Jurkat, Clone E6-1 (cell line): Measurements from ENCODE around the gene TMEM256.

ENCODE experiments used
- DNase-seq: peaks from one replicate; pipeline ENCODE4 v3.0.0-alpha.2; 2011; ENCODE audit warnings: low read depth, low spot score
- H3K4me3 ChIP-seq: 2 replicates; pipeline ENCODE4 v1.5.1; 2011; ENCODE audit warnings: mild to moderate bottlenecking, low read length, control low read depth, moderate library complexity

The TMEM256 gene

DNA sequence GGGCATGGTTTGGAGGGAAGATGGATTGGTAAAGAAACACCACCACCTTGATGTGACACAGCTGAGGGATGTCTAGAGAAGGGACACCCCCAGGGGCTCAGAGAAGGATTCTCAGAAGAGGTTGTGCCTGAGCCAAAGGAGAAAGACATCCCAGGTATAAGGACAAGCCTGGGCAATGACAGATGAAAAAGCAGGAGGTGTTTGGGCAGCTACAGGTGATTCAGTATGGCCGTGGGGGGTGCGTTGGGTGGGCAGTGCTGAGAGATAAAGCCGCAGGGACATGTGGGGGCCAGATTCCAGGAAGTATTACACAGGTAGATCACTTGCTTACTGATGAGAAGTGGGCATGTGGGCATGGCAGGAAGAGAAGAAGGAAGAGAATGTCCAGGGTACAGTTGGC, 42.0 kb downstream of the TMEM256 start:
- H3K4me3 ChIP-seq, result no peak overlapping the region
- DNase-seq, result no peak

DNA sequence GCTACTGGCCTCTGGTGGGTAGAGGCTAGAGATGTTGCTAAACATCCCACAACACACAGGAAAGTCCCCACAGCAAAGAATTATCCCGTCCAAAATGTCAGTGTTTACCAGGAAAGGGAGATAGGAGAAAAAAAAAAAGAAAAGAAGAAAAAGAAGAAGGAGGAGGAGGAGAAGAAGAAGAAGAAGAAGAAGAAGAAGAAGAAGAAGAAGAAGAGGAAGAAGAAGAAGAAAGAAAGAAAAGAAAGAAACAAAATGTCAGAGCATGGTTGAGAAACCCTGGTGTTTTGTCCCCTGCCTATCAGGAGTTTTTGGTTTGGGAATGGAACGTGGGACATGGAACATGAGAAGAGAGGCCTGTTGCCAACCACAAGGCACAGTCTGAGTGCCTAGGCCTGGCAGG, 46.5 kb downstream of the TMEM256 start:
- DNase-seq, result no peak
- H3K4me3 ChIP-seq, result no peak overlapping the region

DNA sequence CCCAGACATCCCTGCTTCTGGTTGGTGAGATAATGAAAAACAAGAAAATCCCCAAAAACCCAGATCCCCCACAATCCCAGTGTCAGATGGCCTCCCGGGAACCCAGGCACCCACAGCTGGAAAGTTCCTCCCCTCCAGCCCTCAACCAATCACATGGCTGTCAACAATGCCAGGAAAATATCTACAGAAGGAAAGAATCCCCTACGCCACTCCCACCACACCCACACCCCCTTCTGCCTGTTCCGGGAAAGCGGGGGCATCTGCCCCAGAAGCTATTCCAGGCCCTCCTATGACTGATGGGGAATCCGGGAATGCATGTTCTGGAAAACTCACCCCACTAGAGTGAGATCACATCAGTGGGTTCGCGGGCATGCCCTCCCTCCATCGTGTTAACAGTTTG, 47.1 kb downstream of the TMEM256 start:
- H3K4me3 ChIP-seq, result no peak overlapping the region

DNA sequence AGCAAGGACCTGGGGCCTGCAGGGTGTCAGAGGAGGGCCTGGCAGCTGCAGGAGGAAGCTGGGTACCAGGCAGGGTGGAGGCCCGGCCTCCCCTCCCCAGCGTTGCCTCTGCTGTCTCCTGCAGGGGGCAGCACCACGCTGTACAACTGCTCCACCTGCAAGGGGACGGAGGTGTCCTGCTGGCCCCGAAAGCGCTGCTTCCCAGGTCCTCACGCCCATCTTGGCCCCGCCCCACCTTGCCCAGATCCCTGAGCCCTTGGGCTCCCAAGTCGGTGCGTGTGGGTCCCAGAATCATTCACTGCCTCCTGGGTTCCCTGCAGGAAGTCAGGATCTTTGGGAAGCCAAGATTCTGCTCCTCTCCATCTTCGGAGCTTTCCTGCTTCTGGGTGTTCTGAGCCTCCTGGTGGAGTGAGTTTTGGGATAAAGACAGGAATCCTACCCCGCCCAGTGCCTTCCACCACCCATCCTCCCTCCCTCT, 47.8 kb downstream of the TMEM256 start:
- no peak overlapping the region for H3K4me3 ChIP-seq
- peak; percentile 75 for DNase-seq

More for the DNA sequence above, 47.1 kb downstream of the TMEM256 start:
- DNase-seq, result no peak

DNA sequence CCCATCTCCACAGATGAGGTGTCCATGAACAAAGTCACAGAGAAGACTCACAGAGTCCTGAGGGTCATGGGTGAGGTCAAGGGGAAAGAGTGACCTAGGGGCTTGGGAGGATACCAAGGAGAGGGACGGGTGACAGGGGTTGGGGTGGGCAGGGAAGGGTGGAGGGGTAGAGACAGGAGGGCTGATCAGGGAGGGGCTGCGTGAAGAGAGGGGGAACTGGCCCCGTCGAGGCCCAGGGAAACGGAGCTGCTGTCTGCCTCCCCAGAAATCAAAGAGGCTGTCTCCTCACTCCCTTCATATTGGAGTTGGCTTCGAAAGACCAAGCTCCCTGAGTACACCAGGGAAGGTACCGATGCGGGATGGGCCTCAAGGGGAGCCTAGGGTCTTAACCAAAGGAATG, 48.3 kb downstream of the TMEM256 start:
- H3K4me3 ChIP-seq, result no peak overlapping the region
- DNase-seq, result no peak

DNA sequence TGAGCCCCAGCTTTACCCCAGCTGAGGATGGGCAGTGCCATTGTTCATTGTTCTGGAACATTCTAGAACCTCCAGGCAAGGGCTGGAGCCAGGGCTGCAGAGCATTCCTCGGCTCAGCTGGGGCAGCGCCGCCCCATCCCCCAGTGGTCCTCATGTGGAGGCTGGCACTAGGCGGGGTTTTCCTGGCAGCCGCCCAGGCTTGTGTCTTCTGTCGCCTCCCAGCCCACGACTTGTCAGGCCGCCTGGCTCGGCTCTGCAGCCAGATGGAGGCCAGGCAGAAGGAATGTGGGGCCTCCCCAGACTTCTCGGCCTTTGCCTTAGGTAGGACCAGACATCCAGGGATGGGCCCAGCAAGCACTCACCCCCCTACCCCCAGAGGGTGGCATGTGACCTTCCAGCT, 48.8 kb downstream of the TMEM256 start, which contains the start of gene TMEM95:
TMEM95 (plus strand) TSS at position 104 of the 400 bp plus-strand sequence; CDS start at position 153, 49 bp downstream.
- DNase-seq, result no peak
- no peak within 1 kb of the TSS for H3K4me3 ChIP-seq

DNA sequence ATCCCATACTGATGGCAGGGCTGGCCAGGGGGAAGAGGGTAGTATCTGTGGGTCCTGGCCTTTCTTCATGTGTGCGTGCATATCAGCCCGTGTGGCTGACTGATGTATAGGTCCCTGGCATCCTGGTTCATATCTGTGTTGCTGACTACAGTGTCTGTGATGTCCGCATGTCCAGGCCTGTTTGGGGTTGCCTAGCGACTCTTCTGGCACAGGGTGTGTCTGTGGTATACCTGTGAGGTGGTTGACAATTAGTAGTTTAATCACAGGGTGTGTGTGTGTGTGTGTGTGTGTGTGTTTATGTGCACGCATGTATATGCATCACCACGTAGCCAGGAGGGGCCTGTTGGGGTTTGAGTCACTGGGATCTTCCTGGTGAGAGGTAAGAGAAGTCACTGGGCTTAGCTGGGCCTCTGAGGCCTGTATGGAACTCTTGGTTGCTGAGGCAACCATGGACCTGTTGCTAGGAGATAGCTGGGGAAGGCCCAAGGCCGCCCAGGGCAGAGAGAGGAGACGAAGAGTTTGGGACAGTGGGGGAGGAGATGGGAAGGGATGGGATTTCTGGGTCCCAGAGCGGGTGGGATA, 49.5 kb downstream of the TMEM256 start:
- H3K4me3 ChIP-seq, result no peak overlapping the region
- DNase-seq, result no peak
